ENCODE results near the gene OR10H2.
"Not testable (repeated sequence)": the region's sequence is repeated elsewhere in the genome, so short reads cannot be mapped to it uniquely, and the experiment has no call there.

The OR10H2 gene, protein sequence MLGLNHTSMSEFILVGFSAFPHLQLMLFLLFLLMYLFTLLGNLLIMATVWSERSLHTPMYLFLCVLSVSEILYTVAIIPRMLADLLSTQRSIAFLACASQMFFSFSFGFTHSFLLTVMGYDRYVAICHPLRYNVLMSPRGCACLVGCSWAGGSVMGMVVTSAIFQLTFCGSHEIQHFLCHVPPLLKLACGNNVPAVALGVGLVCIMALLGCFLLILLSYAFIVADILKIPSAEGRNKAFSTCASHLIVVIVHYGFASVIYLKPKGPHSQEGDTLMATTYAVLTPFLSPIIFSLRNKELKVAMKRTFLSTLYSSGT

DNA sequence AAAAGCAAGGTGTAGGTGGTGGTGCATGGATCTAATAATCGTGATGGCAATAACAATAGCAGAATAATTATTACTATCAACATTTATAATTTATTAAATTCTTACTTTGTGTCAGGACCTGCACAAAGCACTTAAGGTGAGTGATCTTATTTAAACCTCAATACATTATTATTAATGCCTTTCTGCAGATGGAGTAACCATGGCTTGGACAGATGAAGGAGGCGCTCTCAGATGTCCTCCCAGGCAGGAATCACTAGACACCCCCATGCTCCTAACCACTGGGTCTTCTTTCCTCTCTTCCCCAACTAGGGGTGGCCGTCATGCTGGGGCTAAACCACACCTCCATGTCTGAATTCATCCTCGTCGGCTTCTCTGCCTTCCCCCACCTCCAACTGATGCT lies at the start of gene OR10H2:
OR10H2 (plus strand) TSS at position 301 of the 400 bp plus-strand sequence; CDS start at position 321, 20 bp downstream.
- no peak for DNase-seq (ENCODE audit: low spot score)

DNA sequence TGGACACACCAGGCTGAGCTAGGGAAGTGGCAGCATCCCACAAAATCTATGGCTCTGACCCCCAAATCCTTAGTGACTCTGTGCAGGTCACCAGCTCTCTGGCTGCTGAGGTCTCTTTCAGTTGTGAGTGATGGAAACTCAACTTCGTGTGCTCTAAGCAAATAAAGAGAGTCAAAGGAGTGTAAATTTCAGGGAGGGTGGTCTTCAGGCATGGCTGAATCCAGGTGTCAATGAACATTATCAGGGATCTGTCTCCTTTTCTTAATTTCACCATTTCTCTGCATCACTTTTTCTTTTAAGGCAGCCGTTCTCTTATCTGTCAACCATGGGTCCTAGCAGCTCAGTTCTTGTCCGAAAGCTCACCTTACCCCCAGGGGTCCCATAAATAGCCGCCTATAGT lies 48.7 kb upstream of the OR10H2 start:
- DNase-seq (ENCODE audit: low spot score): no peak

DNA sequence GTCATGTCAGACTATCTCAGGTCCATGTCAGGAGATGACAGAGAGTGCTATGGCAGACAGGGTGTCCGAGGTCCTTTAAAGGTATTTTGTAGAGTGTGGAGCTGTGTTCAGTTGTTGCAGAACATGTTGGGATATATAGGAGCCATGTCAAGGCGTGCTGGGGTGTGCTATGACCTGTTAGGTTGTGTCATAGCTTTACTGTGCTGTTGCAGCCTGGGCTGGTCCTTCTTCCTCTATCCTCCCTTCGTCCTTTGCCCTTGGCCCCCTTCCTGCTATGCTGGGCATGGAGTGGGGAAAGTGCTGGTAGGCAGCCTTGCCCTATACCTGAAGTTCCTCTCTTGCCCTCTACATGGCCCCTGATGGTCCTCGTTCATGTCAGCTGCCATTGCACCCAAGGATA lies 48.0 kb upstream of the OR10H2 start:
- DNase-seq (ENCODE audit: low spot score): not testable (repeated sequence)

DNA sequence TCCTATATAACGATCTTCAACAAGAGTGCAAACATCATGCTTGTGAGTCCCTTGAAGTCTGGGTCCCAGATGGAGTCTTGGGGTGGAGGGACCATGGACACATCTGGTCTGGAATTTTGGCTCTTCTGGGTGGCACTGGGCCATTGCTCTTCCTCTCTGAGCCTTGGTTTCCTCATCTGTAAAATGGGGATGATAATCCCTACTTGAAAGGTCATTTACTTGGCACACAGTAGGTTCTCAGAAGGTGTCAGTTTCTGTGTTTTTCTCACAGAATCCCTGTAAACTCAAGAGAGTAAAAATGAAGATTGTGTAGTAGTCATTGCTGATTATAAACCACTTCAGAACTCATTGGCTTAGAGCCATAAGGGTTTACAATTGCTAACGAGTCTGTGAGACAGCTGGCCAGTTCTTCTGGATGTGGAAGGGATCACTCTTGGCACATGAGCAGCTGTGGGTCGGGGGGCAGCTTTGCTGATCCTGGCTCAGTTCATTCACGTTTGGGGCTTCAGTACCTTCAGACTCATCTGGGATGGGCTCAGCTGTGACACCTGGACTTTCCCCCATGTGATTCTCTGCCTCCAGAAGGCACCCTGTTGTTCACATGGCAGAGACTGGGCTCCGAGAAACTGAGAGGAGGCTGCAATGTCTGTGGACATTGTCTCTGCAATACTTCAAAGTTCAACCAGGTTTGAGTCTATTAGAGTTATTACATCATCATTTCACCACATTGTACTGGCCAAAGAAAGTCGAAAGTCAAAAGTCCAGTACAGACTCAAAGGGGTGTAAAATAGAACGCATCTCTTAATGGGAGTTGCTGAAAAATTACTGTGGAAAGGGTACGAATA lies 47.1 kb upstream of the OR10H2 start:
- no peak for DNase-seq (ENCODE audit: low spot score)

DNA sequence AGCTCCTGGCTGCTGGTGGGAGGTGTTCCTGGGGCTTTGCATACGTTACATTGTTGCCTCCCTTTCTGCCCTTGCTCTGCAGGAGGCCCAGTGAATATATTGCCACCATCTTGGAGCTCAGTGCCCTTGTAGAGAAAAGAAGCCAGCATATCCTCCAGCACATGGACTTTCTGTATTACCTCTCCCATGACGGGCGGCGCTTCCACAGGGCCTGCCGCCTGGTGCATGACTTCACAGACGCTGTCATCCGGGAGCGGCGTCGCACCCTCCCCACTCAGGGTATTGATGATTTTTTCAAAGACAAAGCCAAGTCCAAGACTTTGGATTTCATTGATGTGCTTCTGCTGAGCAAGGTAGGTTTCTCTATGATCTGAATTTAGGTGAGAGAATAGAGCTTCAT lies 44.4 kb upstream of the OR10H2 start:
- no peak for DNase-seq (ENCODE audit: low spot score)

DNA sequence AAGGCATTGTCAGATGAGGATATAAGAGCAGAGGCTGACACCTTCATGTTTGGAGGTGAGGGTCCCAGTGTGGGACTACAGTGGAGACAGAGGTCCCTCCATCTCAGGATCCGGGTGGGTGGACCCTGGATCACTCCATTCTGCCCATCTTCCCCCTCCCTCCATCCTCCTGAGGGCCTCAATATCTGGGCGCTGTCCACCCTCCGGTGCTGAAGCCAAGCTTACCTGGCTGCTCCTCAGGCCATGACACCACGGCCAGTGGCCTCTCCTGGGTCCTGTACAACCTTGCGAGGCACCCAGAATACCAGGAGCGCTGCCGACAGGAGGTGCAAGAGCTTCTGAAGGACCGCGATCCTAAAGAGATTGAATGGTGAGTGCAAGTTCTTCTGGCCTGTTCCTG lies 43.0 kb upstream of the OR10H2 start:
- no peak for DNase-seq (ENCODE audit: low spot score)

DNA sequence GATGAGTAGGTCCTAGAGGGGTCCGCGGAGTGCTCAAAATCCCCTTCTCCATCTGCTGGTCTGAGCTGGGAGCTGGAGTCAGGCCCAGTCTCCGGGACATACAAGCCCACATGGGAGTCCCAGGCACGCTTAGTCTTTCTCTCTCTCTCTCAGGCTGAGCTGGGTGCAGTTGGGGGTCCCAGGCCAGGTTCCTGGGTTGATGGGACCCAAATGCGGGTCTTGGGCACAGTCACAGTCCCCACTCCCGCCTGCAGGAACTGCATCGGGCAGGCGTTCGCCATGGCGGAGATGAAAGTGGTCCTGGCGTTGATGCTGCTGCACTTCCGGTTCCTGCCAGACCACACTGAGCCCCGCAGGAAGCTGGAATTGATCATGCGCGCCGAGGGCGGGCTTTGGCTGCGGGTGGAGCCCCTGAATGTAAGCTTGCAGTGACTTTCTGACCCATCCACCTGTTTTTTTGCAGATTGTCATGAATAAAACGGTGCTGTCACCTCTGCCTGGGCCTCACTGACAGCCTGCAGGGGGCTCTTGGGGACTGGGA lies 31.1 kb upstream of the OR10H2 start:
- no peak for DNase-seq (ENCODE audit: low spot score)

DNA sequence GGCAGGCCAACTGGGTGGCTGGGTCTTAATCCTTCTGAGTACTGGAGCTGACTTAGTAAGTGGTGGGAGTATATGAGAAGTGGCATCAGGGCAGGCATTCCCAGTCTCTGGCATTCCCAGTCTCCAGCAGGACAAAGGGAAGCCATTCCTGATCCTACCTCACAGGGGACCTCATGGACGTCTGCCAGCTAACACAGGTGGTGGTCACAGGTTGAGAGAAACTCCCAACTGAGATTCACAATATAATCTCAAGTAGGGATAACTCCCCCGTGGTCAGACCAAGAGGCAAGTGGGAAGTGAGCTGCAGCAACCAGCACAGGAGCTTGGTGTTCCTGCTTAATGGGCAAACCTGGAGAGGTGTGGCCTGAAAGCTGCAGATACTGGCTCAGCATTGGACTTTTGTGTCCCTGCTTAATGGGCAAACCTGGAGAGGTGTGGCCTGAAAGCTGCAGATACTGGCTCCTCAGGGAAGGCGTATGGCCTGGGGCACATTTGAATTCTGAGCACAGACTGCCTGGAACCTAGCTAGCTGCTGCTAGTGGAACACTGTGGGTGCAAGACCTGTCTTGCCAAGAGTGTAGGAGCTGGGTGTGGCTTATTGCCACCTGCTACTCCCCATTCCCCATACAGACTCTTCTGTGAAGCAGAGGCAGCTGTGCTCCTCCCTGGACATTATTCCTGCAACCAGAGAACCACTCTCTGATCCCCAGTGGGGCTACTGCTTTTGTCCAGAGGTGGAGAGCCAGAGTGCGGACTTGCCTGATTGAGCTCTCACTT lies 25.9 kb upstream of the OR10H2 start:
- no peak for DNase-seq (ENCODE audit: low spot score)

DNA sequence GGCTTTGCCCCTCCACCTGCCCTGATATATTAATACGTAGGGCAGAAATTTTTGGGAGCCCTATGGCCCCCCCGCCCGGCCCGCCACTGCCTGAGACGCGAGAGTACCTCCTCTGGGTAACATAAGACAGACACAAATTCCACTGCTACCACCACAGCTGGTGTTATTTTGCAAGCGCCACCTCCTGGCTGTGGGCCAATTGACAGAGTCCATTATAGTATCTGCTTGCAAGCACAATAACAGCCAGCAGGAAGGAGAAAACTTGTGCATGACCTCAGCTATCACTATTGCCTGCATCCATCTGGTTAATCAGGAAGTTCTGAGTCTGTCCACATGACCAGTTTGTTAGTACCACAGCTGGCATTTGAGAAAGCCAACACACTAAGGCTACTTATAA lies 25.3 kb upstream of the OR10H2 start:
- DNase-seq (ENCODE audit: low spot score): no peak

DNA sequence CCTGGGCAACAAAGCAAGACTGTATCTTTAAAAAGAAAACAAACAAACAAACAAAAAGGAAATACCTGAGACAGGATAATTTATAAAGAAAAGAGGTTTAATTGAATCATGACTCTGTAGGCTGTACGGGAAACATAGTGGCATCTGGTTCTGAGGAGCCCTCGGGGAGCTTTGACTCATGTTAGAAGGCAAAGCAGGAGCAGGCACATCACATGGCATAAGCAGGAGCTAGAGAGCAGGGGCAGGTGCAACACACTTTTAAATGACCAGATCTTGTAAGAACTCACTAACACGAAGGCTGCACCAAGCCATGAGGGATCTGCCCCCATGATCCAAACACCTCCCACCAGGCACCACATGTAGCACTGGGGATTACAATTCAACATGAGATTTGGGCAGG lies 13.2 kb upstream of the OR10H2 start:
- no peak for DNase-seq (ENCODE audit: low spot score)

DNA sequence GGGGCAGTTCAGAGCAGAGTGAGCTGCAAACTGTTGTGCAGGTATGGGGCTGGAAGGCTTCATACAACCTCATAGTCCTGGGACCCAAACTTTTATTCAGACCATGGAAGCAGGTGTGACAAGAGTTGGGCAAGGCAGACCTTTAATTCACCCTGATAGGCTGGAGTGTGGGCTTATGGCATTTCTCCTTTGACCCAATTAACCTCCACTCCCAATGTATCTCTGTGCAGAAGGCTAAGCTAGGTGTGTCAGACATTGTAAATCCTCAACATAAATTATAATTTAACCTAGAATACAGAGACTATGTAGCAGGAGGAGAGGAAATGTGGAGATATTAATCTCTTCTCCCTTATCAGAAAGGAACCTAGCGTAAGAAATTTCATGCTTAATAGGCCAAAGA lies 12.2 kb upstream of the OR10H2 start:
- no peak for DNase-seq (ENCODE audit: low spot score)

DNA sequence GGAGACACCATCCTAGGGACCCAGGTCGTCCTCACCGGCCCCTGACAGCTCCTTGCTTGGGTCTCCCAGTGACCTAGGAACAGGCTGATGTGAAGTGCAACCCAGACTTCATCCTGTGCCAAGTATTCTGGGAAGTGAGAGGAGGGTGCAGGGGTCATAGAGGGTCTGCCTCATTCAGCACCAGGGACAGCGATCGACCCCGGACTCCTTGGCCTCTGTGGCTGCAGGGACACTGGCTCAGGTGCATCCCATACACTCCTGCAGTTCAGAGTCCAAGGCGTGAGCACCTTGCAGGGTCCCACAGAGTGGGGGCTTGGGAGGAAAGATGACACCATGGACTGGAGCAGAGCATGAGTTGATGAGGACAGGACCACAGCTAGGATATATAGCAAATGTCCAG lies 10.0 kb upstream of the OR10H2 start:
- DNase-seq (ENCODE audit: low spot score): no peak

DNA sequence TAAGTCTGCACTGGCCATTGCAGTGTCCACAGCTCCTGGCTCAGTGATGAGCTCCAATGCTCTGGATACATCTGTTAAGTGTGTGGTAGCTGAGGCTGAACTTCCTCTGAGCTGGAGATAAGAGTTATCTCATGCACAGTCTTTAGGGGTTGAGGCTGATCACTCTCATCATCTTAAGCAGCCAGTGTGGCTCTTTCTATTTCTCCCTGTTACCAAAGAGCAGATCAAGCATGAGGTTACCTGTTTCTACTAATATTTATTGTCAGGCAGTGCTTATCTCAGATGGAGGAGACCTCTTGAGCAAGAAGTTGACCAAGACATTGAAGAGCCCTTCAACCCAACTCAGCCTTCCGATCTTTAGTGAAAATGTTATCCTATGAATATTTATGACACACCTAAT lies 6.6 kb upstream of the OR10H2 start:
- DNase-seq (ENCODE audit: low spot score): no peak

DNA sequence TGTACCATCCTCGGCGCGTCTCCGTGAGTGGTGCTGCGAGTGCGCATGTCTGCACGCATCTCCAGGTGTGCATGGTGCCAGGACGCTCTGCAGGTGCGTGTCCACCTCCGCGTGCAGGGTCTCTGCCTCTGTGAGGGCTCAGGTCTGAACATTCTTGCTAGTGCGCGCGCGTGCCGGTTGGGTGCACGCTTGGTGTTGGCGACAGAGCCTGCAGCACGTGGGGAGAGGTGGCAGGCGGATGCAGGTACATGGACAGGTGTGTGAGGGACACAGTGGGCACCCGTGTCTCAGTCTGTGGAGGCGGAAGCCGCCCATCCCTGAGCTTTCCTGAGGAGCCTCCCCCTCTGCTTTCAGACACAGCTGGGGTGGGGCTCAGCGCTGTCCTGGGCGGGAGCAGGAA lies 4.9 kb upstream of the OR10H2 start:
- DNase-seq (ENCODE audit: low spot score): no peak

DNA sequence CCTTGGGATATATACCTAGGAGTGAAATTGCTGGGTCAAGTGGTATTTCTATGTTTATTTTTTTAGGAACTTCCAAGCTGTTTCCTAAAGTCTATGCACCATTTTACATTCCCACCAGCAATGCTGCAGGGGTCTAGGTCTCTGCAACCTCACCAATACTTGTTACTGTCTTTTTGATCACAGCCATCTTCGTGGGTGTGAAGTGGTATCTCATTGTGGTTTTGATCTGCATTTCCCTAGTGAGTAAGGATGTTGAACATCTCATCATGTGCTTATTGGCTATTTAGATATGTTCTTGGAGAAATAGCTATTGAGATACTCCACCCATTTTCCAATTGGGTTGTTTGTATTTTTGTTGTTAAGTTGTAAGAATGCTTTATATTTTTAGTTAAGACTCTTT lies 2.7 kb downstream of the OR10H2 start:
- no peak for DNase-seq (ENCODE audit: low spot score)

DNA sequence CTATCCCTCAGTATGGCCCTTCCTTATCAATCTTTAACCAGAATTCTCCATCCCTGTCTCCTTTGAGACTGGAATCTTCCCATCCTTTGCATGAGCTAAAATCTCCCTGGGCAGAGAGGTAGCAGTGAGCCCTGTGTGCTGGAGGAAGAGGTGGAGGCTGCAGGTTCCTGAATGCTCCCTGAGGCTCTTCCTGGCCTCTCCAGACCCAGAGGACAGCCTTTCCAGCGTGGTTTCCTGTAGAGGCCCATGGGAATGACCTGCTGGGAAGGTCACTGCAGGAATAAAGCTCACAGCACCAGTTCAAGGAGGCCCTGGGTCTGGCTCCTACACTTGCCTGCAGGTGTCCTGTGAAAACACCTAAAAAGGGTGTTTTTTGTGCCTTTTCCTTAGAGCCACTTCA lies 4.6 kb downstream of the OR10H2 start:
- no peak for DNase-seq (ENCODE audit: low spot score)

DNA sequence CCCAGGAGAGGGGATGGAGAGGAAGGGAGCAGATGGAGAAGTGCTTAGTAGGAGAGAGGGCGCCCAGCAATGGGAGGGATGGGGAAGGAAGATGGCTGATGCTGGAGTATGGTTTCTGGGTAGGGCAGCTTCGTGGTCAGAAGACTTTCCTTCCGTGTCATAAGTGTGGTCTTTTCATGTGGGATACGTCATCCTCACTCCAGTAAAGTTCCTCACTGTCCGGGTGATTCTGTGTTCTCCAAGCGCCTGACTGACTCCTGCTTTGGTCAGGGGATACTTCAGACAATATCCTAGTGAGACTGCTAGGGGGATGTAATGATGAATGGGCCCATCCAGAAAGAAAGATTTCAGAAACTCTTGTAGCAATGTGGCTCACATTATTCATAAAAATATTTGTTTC lies 6.1 kb downstream of the OR10H2 start:
- DNase-seq (ENCODE audit: low spot score): no peak

DNA sequence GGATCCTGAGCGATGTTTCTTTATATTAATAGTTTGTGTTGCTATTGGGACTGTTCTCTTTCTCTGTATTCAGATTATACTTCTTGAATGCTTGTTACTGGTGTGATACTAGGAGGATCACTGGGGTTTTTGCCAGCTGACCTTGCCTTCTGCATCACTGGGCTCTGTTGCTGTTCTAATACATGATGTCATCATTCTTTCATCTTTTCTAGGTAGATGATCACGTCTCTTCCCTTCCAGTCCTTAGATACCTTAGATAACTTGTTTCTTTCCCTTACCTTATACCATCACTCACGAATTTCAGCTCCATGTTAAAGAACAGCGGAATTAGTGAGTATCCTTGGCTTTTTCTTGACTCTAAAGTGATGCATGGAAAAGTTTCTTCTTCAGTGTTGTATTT lies 9.9 kb downstream of the OR10H2 start, which contains the start of gene OR10H3:
OR10H3 (plus strand) TSS at position 264 of the 400 bp plus-strand sequence. CDS start 3,408 bp downstream, outside the sequence.
- DNase-seq (ENCODE audit: low spot score): no peak

DNA sequence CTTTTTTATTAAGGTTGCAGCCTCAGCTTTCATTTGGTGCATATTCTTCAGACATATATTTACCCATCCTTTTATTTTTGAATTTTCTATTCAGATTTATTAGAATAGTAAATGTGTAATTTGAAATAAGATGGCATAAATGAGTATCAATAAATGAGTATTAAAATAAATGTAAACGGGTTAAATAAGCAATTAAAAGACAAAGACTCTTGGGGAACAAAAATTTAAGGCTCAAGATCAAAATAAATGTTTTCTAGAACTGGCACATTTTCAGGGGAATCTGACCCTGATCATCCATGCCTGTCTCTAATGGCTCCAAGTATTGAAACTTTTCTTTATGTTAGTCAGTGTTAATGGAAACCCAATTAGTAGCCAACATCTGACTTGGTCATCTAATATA lies 13.0 kb downstream of the OR10H2 start:
- DNase-seq (ENCODE audit: low spot score): no peak

DNA sequence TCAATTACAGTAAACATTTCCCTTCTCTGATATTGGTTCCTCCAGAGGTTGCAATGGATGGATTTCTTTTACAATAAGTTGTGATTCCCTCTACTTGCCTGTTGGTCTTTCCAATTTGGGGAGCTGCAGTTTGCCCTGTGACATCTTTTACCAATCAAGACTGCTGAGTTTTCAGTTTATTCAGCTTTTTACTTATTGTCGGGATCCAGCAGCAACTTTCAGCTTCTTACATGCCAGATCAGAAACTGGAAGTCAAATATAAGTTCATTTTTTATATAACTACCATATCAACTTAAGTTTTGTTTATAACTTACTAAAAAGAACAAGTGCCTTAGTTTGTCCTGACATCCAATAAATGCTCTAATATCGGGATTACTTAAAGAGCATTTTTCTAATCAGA lies 20.4 kb downstream of the OR10H2 start:
- no peak for DNase-seq (ENCODE audit: low spot score)

DNA sequence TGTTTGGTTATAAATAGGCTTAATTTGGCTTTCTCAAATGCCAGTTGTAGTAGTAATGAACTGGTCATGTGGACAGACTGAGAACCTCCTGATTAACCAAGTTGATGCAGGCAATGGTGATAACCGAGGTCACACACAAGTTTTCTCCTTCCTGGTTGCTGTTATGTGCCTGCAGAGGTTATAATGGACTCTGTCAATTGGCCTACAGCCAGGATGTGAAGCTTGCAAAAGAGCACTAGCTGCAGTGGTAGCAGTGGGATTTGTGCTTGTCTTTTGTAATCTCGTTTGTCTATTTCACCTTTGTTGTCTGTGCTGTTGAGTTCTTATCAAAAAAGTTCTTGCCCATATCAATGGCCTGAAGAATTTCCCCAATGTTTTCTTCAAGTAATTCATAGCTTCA lies 30.6 kb downstream of the OR10H2 start:
- no peak for DNase-seq (ENCODE audit: low spot score)

DNA sequence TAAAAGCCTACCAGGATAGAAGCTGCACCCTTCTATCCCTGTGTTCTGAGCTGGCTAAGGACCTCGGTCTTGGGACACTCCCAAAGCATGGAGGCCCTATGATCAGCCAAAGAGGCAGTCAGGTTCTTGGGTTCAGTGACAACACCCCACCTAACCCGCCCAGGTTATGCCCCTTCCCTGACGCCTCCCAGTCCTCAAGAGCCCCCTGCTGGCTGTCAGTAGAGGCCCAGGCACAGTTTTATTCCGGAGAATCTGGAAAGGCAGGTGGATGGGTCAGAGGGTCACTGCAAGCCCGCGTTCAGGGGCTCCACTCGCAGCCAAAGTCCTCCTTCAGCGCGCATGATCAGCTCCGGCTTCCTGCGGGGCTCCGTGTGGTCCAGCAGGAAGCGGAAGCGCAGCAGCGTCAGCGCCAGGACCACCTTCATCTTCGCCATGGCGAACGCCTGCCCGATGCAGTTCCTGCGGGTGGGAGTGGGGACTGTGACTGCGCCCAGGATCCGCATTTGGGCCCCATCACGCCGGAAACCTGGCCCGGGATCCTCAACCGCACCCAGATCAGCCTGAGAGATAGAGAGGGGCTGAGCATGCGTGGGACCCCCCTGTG lies 32.2 kb downstream of the OR10H2 start:
- DNase-seq (ENCODE audit: low spot score): no peak
